ENCODE results near the gene SERINC1.
"Not testable (repeated sequence)": the region's sequence is repeated elsewhere in the genome, so short reads cannot be mapped to it uniquely, and the experiment has no call there.

Gene SERINC1

GRCh38 chr6:122471107-122472021 is at the start of gene SERINC1:
SERINC1 (minus strand) TSS chr6:122471807; CDS start chr6:122471737, 70 bp downstream.
- peak; percentile 85 for DNase-seq

- no peak for DNase-seq
These were observed 39.8 kb upstream of the SERINC1 start for GRCh38 chr6:122511193-122511924.

GRCh38 chr6:122505170-122505569 is 33.6 kb upstream of the SERINC1 start:
- not testable (repeated sequence) for DNase-seq

- no peak for DNase-seq
These were observed 29.9 kb upstream of the SERINC1 start for GRCh38 chr6:122501475-122501874.

GRCh38 chr6:122495612-122496011 is 24.0 kb upstream of the SERINC1 start:
- DNase-seq = no peak

GRCh38 chr6:122494665-122495272 is 23.2 kb upstream of the SERINC1 start:
- DNase-seq = no peak

- DNase-seq = peak; percentile 51
These were observed 20.4 kb upstream of the SERINC1 start for GRCh38 chr6:122491919-122492555.

- DNase-seq = no peak
These were observed 19.0 kb upstream of the SERINC1 start for GRCh38 chr6:122490607-122491006.

GRCh38 chr6:122484760-122485159 is 13.2 kb upstream of the SERINC1 start:
- DNase-seq = no peak

- no peak for DNase-seq
These were observed 11.1 kb upstream of the SERINC1 start for GRCh38 chr6:122482750-122483080.

GRCh38 chr6:122476131-122476530 is 4.5 kb upstream of the SERINC1 start:
- no peak for DNase-seq

GRCh38 chr6:122472022-122472340 is 374 bp upstream of the SERINC1 start:
- DNase-seq = no peak

- DNase-seq = no peak
These were observed 9.7 kb downstream of the SERINC1 start for GRCh38 chr6:122461885-122462284.

GRCh38 chr6:122459865-122460416 is 11.7 kb downstream of the SERINC1 start:
- DNase-seq = not testable (repeated sequence)

- no peak for DNase-seq
These were observed 12.4 kb downstream of the SERINC1 start for GRCh38 chr6:122459240-122459639.

- no peak for DNase-seq
These were observed 13.5 kb downstream of the SERINC1 start for GRCh38 chr6:122458087-122458486.

- DNase-seq = not testable (repeated sequence)
These were observed 16.5 kb downstream of the SERINC1 start for GRCh38 chr6:122455116-122455515.

GRCh38 chr6:122454673-122455072 is 16.9 kb downstream of the SERINC1 start:
- no peak for DNase-seq

- DNase-seq = no peak
These were observed 19.1 kb downstream of the SERINC1 start for GRCh38 chr6:122452509-122452908.

- no peak for DNase-seq
These were observed 22.5 kb downstream of the SERINC1 start for GRCh38 chr6:122449069-122449468.

GRCh38 chr6:122445274-122445673 is 26.3 kb downstream of the SERINC1 start:
- DNase-seq = no peak

GRCh38 chr6:122438975-122439374 is 32.6 kb downstream of the SERINC1 start:
- no peak for DNase-seq

GRCh38 chr6:122432816-122433215 is 38.8 kb downstream of the SERINC1 start:
- DNase-seq = no peak
